HG03064 (cell line): ENCODE results near the gene BACH2.

Experiments used
- ATAC-seq: cut with Tn5 transposase; IDR thresholded peaks from one replicate; pipeline ENCODE4 v1.9.1; 2021; ENCODE audit warnings: low read depth; ENCODE audit not compliant: unreplicated experiment

Gene BACH2

GRCh38 chr6:90190131-90190530 lies 106.5 kb downstream of the BACH2 start:
- ATAC-seq = no peak

- ATAC-seq = no peak
These were observed 109.1 kb downstream of the BACH2 start for GRCh38 chr6:90187437-90188121.

- no peak for ATAC-seq
These were observed 109.8 kb downstream of the BACH2 start for GRCh38 chr6:90186637-90187371.

- no peak for ATAC-seq
These were observed 110.6 kb downstream of the BACH2 start for GRCh38 chr6:90186026-90186425.

GRCh38 chr6:90184334-90185298 lies 112.0 kb downstream of the BACH2 start:
- ATAC-seq = no peak

GRCh38 chr6:90183587-90184333 lies 112.9 kb downstream of the BACH2 start:
- no peak for ATAC-seq

- ATAC-seq = no peak
These were observed 116.1 kb downstream of the BACH2 start for GRCh38 chr6:90180526-90180925.

- no peak for ATAC-seq
These were observed 117.2 kb downstream of the BACH2 start for GRCh38 chr6:90179190-90180169.

- ATAC-seq = no peak
These were observed 118.2 kb downstream of the BACH2 start for GRCh38 chr6:90178384-90178855.

GRCh38 chr6:90177544-90178383 lies 118.9 kb downstream of the BACH2 start:
- ATAC-seq = no peak

GRCh38 chr6:90175627-90176538 lies 120.8 kb downstream of the BACH2 start:
- ATAC-seq = peak; percentile 71

- ATAC-seq = no peak
These were observed 123.2 kb downstream of the BACH2 start for GRCh38 chr6:90173262-90173925.

- no peak for ATAC-seq
These were observed 126.0 kb downstream of the BACH2 start for GRCh38 chr6:90170601-90171000.

GRCh38 chr6:90169374-90169773 lies 127.3 kb downstream of the BACH2 start:
- ATAC-seq = no peak

GRCh38 chr6:90168693-90169131 lies 127.9 kb downstream of the BACH2 start:
- ATAC-seq = no peak

- ATAC-seq = no peak
These were observed 128.9 kb downstream of the BACH2 start for GRCh38 chr6:90167514-90168379.
